HUDEP-2 (cell line): ENCODE data around the gene THUMPD1.
"Not testable (repeated sequence)": the region's sequence is repeated elsewhere in the genome, so short reads cannot be mapped to it uniquely, and the experiment has no call there.

Experiments used
- DNase-seq, 76 experiments: peaks; one replicate each; lab custom pipeline; 2025; ENCODE audit not compliant: unreplicated experiment in 76 of 76; lab: John Stamatoyannopoulos, UW

The THUMPD1 gene

GRCh38 chr16:20750558-20750957, 8.9 kb upstream of the THUMPD1 start:
- DNase-seq = no peak

- DNase-seq = no peak
These were observed 7.9 kb upstream of the THUMPD1 start for GRCh38 chr16:20749474-20749873.

- DNase-seq = peak in 71 of 76 experiments; percentile 8 to 90 (median 59)
These were observed 5.6 kb upstream of the THUMPD1 start for GRCh38 chr16:20747030-20747816.

- DNase-seq = peak in 3 of 76 experiments; percentile 9 to 29 (median 18)
These were observed 4.8 kb upstream of the THUMPD1 start for GRCh38 chr16:20746461-20746860.

- DNase-seq = peak in 43 of 76 experiments; percentile 1 to 61 (median 20)
These were observed 3.4 kb upstream of the THUMPD1 start for GRCh38 chr16:20744922-20745440.

GRCh38 chr16:20743591-20743990, 2.0 kb upstream of the THUMPD1 start:
- DNase-seq = no peak

GRCh38 chr16:20740901-20741521, 607 bp downstream of the THUMPD1 start:
- DNase-seq = peak in 71 of 76 experiments; percentile 27 to 88 (median 79)

- peak in 24 of 76 experiments; percentile 1 to 42 (median 12) for DNase-seq
These were observed 1.4 kb downstream of the THUMPD1 start for GRCh38 chr16:20740007-20740883.

- no peak for DNase-seq
These were observed 6.1 kb downstream of the THUMPD1 start for GRCh38 chr16:20735490-20735889.

GRCh38 chr16:20734782-20735181, 6.8 kb downstream of the THUMPD1 start:
- no peak for DNase-seq

- no peak for DNase-seq
These were observed 7.6 kb downstream of the THUMPD1 start for GRCh38 chr16:20734056-20734455.

- DNase-seq = no peak
These were observed 12.5 kb downstream of the THUMPD1 start for GRCh38 chr16:20729141-20729540.

GRCh38 chr16:20727181-20727580, 14.4 kb downstream of the THUMPD1 start:
- no peak for DNase-seq

- DNase-seq = no peak
These were observed 15.0 kb downstream of the THUMPD1 start for GRCh38 chr16:20726661-20727060.

GRCh38 chr16:20720251-20720650, 21.4 kb downstream of the THUMPD1 start:
- DNase-seq = no peak

- DNase-seq = not testable (repeated sequence)
These were observed 23.9 kb downstream of the THUMPD1 start for GRCh38 chr16:20717718-20718117.

GRCh38 chr16:20711277-20711911, 30.2 kb downstream of the THUMPD1 start:
- no peak for DNase-seq

- peak in 20 of 76 experiments; percentile 1 to 53 (median 20) for DNase-seq
These were observed 33.5 kb downstream of the THUMPD1 start for GRCh38 chr16:20708129-20708528.

- no peak for DNase-seq
These were observed 34.2 kb downstream of the THUMPD1 start for GRCh38 chr16:20707461-20707860.

- not testable (repeated sequence) for DNase-seq
These were observed 35.6 kb downstream of the THUMPD1 start for GRCh38 chr16:20705972-20706371.
